Sigmoid colon (tissue), 7 donors: ENCODE measurements around the gene HNRNPK. TPM values are rescaled to one million over a fixed set of nuclear protein-coding genes. Genes with fewer than 3 reads are reported as not detected.

Source experiments
- DNase-seq: peaks from one replicate; pipeline ENCODE4 v3.0.0-alpha.2; 2019
- H3K27ac ChIP-seq, 4 donors: fragments of 200-600 bp; sonication (generic); one replicate each; pipeline ENCODE4 v1.5.1; 2016 to 2019; ENCODE audit warnings: mild to moderate bottlenecking in 1 of 4
- H3K27me3 ChIP-seq, 3 donors: fragments of 200-600 bp; sonication (generic); one replicate each; pipeline ENCODE4 v1.5.1; 2019; ENCODE audit warnings: mild to moderate bottlenecking in 1 of 3
- H3K36me3 ChIP-seq, 4 donors: fragments of 200-600 bp; sonication (generic); one replicate each; pipeline ENCODE4 v1.5.1; 2016 to 2019
- H3K4me1 ChIP-seq, 4 donors: fragments of 200-600 bp; sonication (generic); one replicate each; pipeline ENCODE4 v1.5.1; 2017 to 2019
- H3K4me3 ChIP-seq, 4 donors: fragments of 200-600 bp; sonication (generic); one replicate each; pipeline ENCODE4 v1.5.1; 2017 to 2019; ENCODE audit warnings: mild to moderate bottlenecking in 2 of 4, moderate library complexity in 1 of 4
- H3K9me3 ChIP-seq, 4 donors: fragments of 200-600 bp in 3 of 4; sonication (generic) in 3 of 4; one replicate each; pipeline versions ENCODE4 v1.5.1 to v1.6.1; 2013 to 2019
- CTCF ChIP-seq, 4 experiments: fragments of 450-650 bp in 3 of 4; fragments of 200-600 bp in 1 of 4; IDR thresholded peaks; one replicate each; pipeline ENCODE4 v1.5.1; 2016 to 2019; ENCODE audit warnings: antibody characterized with exemption in 4 of 4, mild to moderate bottlenecking in 3 of 4, moderate library complexity in 2 of 4
- EP300 ChIP-seq, 4 donors: sonication (generic); formaldehyde crosslinking; IDR thresholded peaks; one replicate each; pipeline ENCODE4 v1.6.1; 2017; ENCODE audit warnings: antibody characterized with exemption in 4 of 4
- POLR2A ChIP-seq, 2 donors: fragments of 450-650 bp; IDR thresholded peaks; one replicate each; pipeline ENCODE4 v1.6.1; 2016; ENCODE audit warnings: antibody characterized with exemption in 2 of 2, mild to moderate bottlenecking in 2 of 2, moderate library complexity in 2 of 2
- POLR2AphosphoS5 ChIP-seq, 4 donors: sonication (generic); formaldehyde crosslinking; IDR thresholded peaks; one replicate each; pipeline ENCODE4 v1.6.1; 2017; ENCODE audit warnings: antibody characterized with exemption in 4 of 4
- WGBS, 2 donors: extraction: QIAGEN DNeasy Blood & Tissue Kit; methylation state at CpG; one replicate each; pipeline ENCODE4 v1.1.7; 2013; 5-methylcytosine and 5-hydroxymethylcytosine counted together
- intact Hi-C: fragments of 100-400 bp; cut with DNase I; formaldehyde crosslinking; loops from one replicate; pipeline ENCODE4 v1.15.1; 2023
- polyA plus RNA-seq, 3 donors: library from polyadenylated mRNA; stranded (reverse); fragments of 200-250 nt; gene quantifications; one replicate each; pipeline ENCODE4 v1.2.3, GENCODE V29; 2013
- small RNA-seq, 3 donors: library from RNA; depleted of rRNA; stranded (forward); fragments of <200 nt; gene quantifications; one replicate each; pipeline ENCODE3, GENCODE V24; 2016
- total RNA-seq, 4 donors: library from RNA; depleted of rRNA; stranded (reverse); fragments of >200 nt; gene quantifications; one replicate each; pipeline ENCODE4 v1.1.0, GENCODE V29; 2016
- donor health status: healthy with polysubstance abuse.
- donor health status: Bipolar disorder and iron deficiency.
- donor health status: healthy.

The HNRNPK gene
- total and polyA plus RNA-seq, 7 donors: 237 to 448 (median 364) TPM

DNA sequence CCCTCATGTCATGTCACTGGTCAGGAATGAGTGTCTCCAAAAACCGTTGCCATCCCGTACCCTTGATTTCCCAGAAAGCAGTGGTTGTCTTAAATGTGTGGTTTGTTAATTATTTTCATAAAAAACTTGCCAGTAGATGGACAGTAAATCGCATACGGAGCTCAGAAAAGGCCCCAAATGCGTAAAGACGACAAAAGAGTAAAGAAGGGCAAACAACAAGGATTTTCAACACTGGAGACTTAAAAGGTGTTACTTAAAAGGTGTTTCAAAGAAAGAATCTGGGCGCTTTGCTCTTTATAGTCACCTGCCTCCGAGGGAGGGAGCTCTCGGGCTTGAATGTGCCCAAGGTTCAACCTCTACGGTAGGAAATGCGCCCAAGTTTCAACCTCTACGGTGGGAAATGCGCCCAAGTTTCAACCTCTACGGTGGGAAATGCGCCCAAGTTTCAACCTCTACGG, 59.5 kb downstream of the HNRNPK start:
- no peaks in the 10 kb centered on the region for H3K36me3 ChIP-seq
- H3K27ac ChIP-seq: peak overlapping the region; percentile 92 to 99 (median 97)
- DNase-seq: peak; percentile 74
- H3K27me3 ChIP-seq: no peaks in the 10 kb centered on the region
- no peaks in the 10 kb centered on the region for H3K9me3 ChIP-seq
- intact Hi-C loops: loop anchor here (2.0 to 10.0 kb wide), 3 partner anchors 60 to 216 kb away; partner anchors contain the start of genes GKAP1, HNRNPK, RMI1 and UBQLN1
- H3K4me3 ChIP-seq: peak overlapping the region; percentile 67 to 92 (median 82)
- WGBS, 2 donors: 2 to 3% methylated on average over 16 of the region's 16 CpGs
- TF ChIP-seq CTCF (IDR thresholded peaks at IDR 0.05) (peak in 1 of 4 experiments; percentile 17), POLR2A (IDR thresholded peaks at IDR 0.05) (no peak)
- H3K4me1 ChIP-seq: peaks cover 0 to 9% (median 8%) of the 10 kb centered on the region in 4 donors

- peaks cover 0 to 9% (median 8%) of the 10 kb centered on the region in 4 donors for H3K4me1 ChIP-seq
- H3K27me3 ChIP-seq: no peaks in the 10 kb centered on the region
- H3K9me3 ChIP-seq: no peaks in the 10 kb centered on the region
- H3K4me3 ChIP-seq: no peak overlapping the region
- H3K27ac ChIP-seq: no peak overlapping the region
- no peaks in the 10 kb centered on the region for H3K36me3 ChIP-seq
- no peak for TF ChIP-seq POLR2AphosphoS5 (IDR thresholded peaks at IDR 0.05)
- no peak for TF ChIP-seq CTCF (IDR thresholded peaks at IDR 0.05)
- TF ChIP-seq EP300 (IDR thresholded peaks at IDR 0.05): no peak
- TF ChIP-seq POLR2A (IDR thresholded peaks at IDR 0.05): no peak
- DNase-seq: no peak
- intact Hi-C loops: no loop called here
- 94 to 97% methylated on average over 1 of the region's 1 CpG for WGBS, 2 donors
These were observed 60.9 kb downstream of the HNRNPK start for GRCh38 chr9:83919111-83919510.

Small RNA genes within 50 kb of the gene (small RNA-seq; reads per million reads assigned to genes)
- gene RF00019: 0 reads per million in 3 donors

Other genes starting within 250 kb of the HNRNPK start
- gene GKAP1, start 162.4 kb downstream of the HNRNPK start, total RNA-seq: 10 to 100 TPM; 18.5 to 23.9 (median 21.9) TPM
- gene GKAP1, start 162.4 kb downstream of the HNRNPK start, polyA plus RNA-seq: 1 to 10 TPM; 3.2 to 6.0 (median 3.3) TPM
- 1 to 10 TPM; 3.2 to 7.8 (median 5.2) TPM for gene KIF27, start 58.8 kb downstream of the HNRNPK start, total RNA-seq
- 1 to 10 TPM in 1 of 3 donors, under 1 TPM in 1, not detected in 1; 0.23 to 1.7 TPM for gene KIF27, start 58.8 kb downstream of the HNRNPK start, polyA plus RNA-seq
- 1 to 10 TPM; 1.4 to 3.9 (median 3.0) TPM for gene RMI1, start 590 bp upstream of the HNRNPK start, total RNA-seq
- gene RMI1, start 590 bp upstream of the HNRNPK start, polyA plus RNA-seq: 1 to 10 TPM; 5.7 to 9.0 (median 6.6) TPM